HT-29 (cell line): ENCODE data around the gene CMTM7. TPM values are rescaled to one million over a fixed set of nuclear protein-coding genes. Genes with fewer than 3 reads are reported as not detected.
A peak's percentile ranks its signal among the peaks of the same experiment; 100 is the strongest.

ENCODE experiments used
- DNase-seq: peaks from one replicate; pipeline ENCODE4 v3.0.0-alpha.2; 2015; ENCODE audit warnings: low spot score
- total RNA-seq: library from RNA; depleted of rRNA; stranded (reverse); fragments of >200 nt; shearing (Covaris generic); gene quantifications from 2 replicates; pipeline ENCODE4 v1.2.3, GENCODE V29; 2014; rRNA removed

CMTM7 gene, protein sequence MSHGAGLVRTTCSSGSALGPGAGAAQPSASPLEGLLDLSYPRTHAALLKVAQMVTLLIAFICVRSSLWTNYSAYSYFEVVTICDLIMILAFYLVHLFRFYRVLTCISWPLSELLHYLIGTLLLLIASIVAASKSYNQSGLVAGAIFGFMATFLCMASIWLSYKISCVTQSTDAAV
- total RNA-seq = 20.2 and 30.7 TPM in 2 replicates

DNA sequence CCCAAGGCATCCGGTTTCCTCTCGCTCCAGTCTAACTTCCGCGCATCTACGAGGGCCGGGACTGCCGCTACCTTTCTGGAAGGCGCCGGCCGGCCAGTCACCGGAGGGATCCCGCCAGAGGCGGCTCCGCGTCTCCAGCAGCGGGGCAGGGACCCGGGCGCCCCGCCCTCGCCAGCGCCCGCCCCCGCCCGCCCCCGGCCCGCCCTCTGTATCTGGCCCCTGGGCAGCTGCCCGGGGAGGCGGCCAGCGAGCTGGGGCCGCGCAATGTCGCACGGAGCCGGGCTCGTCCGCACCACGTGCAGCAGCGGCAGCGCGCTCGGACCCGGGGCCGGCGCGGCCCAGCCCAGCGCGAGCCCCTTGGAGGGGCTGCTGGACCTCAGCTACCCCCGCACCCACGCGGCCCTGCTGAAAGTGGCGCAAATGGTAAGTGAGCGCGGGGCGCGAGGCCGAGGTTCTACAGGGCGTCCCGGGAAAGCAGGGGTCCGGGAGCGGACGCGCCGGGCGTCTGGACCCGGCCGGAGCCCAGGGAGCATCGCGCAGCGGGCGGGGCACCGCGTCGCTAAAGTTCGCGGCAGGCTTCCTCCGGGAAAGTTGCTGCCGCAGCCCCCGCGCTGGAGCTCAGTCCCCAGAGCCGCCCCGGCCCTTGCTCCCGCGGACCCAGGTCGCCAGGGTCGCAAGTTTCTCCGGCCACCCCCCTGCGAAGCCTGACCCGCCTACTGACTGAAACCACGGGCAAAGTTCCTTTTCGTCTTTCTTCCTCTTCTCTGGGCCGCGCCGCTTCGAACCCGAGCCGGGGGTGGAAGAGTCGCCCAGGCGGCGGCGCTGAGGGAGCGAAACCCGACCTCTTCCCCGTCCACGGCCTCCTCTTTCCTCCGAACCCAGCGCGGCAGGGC lies at the start of gene CMTM7:
CMTM7 (plus strand) TSS at position 211 of the 893 bp plus-strand sequence; CDS start at position 265, 54 bp downstream.
- DNase-seq = peak; percentile 68

DNA sequence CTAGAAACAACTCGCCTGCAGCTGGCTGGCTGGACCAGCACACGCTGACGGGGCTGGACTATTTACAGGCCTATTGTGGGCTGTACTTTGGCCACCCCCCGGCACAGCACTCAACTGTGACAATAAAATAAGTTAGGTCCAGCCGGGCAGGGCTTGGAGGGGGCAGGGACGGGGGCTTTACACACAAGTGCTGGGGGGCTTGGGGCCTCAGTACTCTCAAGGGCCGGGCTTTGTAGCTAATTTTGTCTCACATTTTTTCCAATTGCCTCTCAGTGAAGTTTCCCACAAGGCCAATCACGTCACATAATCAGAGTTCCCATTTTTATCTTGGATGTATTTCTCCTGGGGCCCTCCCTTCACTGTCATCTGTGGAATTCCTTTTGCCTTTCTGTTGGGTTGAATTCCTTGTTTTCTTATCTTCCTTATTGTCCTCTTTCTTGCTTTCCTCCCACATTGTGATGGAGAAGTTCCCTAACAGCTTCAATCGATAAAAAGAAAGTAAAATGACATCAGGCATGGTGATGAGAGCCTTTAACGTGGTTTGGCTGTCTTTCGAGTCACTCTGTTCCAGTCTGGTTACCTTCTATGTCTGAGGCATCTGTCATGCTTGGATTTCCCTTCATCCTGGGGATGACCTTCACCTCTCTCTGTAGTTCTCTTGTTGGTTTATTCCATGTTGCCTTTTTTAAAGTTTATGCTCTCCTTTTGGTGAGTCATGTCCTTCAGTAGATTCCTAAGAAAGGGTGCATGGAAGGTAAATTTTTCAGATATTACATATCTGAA lies 44.1 kb upstream of the CMTM7 start:
- DNase-seq = no peak

DNA sequence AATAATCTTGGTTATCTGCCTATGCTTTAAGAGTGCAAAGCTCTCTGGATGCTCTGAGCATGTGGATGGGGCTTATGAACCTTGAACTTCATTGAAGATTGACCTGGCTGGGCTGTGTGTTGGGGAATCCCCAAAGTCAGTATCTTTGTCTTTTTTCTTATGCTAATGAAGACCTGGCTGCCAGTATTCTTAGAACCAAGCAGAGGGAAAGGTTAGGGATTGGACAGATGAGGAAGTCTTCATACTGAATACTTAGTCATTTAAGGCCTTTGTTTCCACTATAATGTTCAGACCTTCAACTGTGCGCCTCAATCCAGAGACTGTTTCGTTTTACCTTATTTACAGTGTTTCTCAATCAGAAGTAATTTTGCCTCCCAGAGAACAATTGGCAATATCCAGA lies 42.5 kb upstream of the CMTM7 start:
- DNase-seq = no peak

DNA sequence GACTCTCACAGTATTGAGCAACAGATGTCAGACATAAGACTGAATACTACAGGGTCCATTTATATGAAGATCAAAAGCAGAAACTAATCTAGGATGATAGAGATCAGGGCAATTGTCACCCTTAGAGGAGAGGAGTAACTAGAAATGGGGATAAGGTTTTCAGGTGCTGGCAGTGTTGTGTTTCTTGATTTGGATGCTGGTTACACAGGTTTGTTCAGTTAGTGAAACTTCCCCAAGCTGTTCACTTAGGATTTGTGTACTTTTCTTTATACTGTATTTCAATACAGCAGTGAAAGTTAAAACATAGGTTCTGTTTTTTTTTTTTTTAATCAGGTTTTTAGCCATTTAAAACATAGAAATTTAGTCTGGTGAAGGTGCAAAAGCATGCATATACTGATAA lies 39.1 kb upstream of the CMTM7 start:
- no peak for DNase-seq

DNA sequence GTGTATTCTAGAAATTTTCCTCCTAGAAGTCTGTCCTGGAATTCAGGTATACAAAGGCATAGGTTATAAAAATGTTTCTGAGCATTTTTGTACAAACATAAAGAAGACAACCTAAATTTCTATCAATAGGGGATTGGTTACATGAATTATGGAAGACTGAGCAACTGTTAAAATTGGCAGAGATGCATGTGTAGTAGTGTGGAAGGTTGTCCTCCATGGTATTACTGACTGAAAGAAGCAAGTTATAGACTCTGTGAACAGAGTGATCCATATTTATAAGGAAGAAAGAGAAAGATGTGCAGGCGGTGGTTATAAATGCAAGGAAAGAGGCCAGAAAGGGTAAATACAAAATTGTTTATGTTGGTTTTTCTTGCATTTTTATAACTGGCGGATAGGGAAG lies 38.3 kb upstream of the CMTM7 start:
- DNase-seq = no peak

DNA sequence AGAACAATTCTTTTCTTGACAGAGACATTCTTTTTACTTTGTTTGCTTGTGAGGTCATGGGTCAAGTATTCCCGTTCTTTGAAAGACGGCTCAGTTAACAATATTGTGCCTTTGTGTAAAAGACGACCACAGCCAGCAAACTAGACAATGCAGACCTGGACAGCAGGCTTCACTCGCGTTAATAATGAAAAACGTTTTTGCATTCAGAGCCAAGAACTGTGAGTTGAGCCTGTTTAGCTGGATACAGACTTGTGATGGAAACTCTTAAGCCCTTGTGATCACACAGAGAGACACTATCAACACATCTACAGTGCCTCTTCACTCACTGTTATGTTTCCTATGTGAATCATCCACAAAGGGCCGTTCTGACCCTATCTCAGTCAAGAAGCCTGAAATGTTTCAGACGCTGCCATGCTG lies 37.3 kb upstream of the CMTM7 start:
- DNase-seq = no peak

DNA sequence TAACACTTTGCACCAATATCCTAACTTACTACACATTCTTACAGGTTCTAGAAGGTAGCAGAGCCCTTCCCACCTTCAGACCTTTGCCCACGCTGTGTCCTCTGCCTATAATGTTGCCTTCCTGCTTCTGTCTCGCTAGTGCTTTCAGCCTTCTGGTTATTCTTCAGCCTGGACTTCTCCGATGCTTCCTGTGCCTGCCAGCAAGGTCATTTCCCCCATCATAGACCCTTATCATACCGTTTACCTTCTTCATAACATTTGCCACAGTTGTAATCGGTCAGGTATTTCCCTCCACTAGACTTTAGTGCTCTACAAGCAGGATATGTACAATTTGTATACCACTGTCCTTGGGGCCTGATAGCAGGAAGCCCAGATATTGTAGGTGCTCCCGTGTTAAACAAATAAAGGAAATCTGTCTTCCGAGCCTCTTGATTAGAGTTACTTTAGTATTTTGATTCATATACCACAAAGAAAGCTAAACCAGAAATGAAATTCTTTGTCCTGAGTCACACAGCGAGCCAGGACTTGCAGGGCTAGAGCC lies 35.8 kb upstream of the CMTM7 start:
- DNase-seq = no peak

DNA sequence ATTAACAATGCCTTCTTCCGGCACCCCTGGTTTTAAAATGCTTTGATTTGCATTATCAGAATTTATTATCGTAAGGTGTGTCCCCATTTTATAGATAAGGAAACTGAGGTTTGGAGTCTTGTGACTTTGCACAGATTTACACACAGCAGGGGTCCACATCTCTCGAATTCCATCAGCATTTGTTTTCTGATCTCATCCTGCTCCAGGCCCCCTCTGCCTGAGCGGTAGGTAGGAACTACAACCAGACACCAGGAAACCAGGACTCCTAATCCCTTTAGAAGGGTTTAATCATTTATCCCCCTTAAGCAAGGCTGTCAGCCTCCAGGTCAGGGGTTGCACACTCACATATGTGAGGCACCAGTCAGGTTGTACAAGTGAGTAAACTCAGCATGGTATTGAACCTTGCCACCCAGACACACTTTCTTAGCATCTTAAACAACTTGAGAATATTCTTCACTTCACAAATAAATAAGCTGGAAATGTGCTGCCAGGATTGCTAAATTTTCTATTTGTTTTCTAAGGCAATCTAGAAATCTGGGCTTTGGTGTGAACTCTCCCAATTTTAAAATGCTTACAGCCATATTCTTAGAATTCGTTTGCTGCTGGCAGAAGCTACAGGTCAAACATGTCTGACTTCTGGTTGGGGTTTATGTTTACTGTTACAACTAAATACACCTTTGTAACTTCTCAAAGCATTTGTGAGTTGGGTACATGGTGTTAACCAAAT lies 31.7 kb upstream of the CMTM7 start:
- no peak for DNase-seq

DNA sequence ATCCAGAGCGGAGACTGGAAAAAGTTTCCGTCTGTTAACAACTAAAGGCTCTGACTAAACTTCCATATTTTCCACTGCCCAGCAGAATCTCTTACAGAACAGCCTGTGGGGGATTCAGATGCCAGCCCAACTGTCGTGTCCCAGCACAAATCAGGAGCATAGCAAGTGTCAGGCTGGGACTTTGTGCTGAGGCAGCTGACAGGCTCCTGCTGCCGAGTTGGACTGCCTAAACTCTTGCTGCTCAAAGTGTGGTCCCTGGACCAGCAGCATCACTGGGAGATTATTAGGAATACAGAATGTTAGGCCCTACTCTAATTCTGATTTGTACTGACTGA lies 31.2 kb upstream of the CMTM7 start:
- no peak for DNase-seq

DNA sequence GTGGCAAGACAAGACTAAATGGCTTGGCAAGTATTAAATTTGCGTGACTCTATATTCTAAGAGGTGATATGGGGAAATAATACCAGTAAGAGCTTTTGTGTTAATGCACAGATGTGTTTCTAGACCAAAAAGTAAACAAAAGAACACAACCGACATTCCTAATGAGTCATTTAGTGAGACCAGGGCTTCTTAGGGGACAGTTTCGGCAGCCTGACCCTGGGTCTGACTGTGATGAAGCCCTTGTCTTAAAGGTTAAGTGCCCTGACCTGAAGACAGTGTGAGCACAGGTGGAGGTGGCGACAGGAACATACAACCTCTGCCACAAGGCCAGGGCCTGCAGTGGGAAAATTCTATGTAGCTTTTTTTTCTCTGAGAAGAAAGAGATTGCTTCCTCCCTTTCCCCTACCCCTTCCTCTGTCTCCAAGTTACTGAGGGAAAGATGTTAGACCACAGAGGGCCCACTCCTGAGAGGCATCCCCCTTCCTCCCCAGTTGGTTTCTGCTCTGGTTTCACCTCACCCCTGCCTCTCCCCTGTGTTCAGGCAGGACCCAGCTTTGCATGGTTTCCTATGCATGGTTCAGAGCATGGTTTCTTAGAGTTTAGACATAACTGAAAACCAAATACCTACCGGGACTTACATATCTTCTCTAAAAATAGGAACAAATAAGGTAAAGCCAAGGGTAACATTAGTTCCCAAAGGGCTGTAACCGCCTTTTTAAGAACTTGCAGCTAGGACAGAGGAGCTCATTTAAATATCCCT lies 24.8 kb upstream of the CMTM7 start:
- peak; percentile 18 for DNase-seq

DNA sequence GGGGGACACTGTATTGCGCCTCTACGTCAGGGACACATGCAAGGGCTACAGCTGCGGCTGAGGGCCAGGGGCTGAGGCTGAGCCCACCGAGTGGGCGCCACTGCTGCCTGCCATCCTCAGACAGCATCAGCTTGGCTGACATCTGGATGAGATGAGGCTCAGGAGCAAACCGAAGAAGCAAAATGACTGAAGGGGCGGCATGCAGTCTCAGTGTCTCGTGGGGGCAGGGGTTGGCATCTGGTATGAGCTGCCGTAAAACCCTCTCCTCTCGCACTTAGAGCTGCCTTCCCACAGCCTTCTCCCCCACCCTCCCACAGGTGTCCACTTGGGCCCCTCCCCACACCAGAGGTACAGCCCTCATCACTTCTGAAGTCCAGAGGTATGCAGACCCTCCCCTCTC lies 24.2 kb upstream of the CMTM7 start:
- no peak for DNase-seq

DNA sequence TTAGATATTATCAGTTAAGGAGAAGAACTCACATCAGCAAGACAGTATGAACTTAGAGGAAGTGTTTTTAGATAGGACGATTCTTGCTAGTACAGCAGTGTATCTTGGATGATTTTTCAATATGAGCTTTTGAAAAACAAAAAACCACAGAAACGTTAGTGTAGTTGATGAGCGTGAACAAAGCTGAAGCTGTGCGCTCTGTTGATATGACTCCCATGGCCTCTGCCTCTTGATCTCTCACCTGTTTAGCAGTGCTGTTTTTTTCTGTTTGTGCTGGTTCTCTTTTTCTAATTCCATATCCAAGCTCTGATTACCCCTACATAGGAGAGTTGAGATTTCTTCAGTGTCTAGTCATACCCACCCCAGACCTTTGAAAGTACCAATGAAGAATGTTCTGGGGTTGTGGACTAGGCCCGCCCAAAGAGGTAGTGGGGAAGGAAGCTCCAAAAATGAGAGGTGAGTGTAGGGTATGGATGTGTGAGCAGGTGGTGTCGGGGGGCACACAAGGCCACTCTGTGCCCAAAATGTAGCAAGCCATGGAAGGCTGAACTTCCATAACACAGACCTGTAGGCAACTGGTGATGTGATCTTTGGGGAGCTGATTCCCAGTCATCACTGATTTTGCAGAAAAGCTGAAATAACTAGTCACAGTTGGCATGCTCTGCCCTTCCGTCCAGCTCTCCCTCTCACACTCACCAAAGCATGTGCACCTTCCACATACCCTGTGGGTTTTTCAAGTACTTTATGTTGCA lies 20.0 kb upstream of the CMTM7 start:
- DNase-seq = no peak

DNA sequence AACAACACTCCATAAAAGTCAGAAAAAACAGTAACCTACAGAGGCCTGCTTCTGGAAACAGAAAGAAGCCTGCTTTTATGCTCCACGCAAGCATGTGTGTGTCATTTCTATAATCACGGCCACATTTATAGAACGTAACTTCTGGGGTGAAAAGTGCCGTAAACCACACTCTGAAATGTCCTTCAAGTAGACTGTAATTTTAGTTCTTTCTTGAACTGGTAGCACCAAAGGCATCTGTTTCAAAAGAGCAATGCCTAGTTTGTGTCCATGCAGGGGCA lies 19.5 kb upstream of the CMTM7 start:
- DNase-seq = no peak

DNA sequence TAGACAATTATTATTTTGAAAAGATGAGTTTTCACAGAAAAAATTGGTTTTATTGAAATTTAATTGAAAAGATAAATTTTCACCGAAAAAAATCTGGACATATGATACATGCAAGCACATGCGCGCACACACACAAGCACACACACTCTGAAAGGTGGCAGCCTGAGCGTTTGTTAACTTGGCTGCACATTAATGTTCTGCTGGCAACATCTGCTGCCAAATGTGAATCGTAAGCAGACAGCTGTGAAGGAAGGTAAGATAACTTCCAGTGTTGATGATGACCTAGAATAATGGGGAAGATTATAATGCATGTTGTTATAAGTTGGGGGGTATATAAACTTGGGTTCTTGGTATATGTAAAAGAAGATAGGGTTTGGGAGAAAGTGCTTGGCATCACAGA lies 18.4 kb upstream of the CMTM7 start:
- no peak for DNase-seq

DNA sequence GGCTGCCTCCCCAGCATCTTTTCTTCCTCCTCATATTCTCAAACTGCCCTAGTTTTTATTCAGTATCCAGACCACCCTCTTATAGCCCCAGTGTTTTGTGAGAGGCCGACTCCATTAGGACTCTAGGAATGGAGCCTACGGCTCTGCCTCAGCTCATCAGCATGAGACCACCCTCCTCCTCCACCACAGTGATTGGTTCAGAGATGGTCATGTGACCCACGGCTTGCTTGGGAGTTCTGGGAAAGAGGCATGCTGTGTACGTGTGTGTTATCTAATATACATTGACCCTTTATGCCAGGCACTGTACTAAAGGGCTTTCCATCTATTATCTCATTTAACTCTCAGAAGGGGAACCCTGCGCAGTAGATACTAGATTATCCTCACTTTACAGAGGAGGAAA lies 17.8 kb upstream of the CMTM7 start:
- no peak for DNase-seq

DNA sequence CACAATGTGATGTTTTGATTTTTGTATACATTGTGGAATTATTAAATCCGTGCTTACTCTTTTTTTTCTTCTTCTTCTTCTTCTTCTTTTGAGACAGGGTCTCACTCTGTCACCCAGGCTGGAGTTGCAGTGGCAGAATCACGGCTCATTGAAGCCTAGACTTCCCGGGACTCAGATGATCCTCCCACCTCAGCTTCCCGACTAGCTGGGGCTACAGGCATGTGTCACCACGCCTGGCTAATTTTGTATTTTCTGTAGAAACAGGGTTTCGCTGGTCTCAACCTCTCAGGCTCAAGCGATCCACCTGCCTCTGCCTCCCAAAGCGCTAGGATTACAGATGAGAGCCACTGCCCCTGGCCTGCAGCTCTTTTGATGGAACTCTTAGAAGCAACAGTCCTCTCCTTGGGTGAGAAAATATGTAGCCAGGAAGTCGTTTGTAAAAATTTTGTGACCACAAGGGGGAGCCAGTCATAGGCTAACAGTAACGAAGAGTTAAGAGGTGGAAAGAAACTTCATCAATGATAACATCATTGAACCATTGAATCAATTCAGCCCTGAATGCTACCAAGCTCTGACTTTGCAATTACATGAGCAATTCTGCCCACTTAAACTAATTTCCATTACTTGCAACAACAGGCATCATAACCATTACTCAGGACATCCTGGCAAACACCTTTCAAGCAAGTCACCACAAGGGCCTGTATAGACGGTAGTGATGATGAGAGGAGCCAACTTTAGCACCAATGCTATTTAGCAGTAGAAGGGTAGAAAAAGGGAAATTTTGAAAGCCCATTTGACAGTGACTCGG lies 16.7 kb upstream of the CMTM7 start:
- DNase-seq = peak; percentile 79

DNA sequence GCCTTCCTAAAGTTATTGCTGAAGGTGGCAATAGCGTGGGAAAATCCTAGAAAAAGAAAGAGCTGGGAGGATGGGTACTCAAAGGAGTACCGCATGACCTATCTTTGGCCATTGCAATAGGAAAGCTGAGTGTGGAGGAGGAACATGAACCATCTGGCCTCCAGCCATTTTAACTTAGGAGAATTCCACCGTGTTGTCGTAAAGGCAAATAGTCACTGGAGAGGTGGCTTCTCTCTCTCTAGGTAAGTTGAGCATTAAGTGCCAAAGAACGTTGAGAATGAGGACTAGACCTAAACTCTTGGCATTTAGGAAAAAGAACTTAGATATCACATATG lies 16.1 kb upstream of the CMTM7 start:
- no peak for DNase-seq

DNA sequence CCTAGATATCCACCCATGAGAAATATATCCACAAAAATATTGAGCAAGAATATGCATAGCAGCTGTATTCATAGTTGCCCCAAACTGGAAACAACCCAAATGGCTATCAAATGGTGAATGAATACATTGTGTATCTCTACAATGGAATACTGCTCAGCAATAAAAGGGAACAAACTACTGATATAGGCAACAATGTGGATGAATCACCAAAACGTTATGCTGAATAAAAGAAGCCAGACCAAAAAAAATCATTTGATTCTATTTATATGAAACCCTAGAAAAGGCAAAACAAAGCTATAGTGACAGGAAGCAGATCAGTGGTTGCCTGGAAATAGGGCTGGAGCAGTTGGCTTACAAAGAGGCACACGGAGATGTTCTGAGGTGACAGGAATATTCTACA lies 15.5 kb upstream of the CMTM7 start:
- DNase-seq = no peak

DNA sequence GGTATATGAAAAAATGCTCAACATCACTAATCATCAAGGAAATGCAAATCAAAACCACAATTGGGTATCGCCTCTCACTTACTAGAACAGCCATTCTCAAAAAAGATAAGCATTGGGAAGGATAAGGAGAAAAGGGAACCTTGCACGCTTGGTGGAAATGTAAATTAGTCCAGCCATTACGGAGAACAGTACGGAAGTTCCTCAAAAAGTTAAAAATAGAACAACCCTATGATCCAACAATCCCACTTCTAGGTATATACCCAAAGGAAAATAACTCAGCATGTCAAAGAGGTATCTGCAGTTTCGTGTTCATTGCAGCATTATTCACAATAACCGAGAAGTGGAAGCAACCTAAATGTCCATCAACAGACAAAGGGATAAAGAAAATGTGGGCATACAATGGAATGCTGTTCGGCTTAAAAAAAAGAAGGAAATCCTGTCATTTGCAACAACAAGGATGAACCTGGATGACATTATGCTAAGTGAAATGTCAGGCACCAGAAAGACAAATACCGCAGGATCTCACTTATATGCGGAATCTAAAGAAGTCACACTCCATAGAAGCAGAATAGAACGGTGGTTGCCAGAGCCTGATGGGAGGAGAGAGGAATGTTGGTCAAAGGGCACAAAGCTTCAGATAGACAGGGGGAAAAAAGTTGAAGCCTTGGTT lies 11.7 kb upstream of the CMTM7 start:
- no peak for DNase-seq
